ENCODE measurements around the gene ECI2. TPM values are rescaled to one million over a fixed set of nuclear protein-coding genes. Genes with fewer than 3 reads are reported as not detected.

The ECI2 gene
- total RNA-seq, 4 donors from 2014 or later, result 23.9 to 87.9 (median 50.7) TPM

- no peak for TF ChIP-seq POLR2A (IDR thresholded peaks at IDR 0.05)
- TF ChIP-seq CTCF (IDR thresholded peaks at IDR 0.05), result no peak
Measured at GRCh38 chr6:4129446-4129845, 5.9 kb downstream of the ECI2 start.

GRCh38 chr6:4128748-4129147, 6.6 kb downstream of the ECI2 start:
- no peak overlapping the region for H3K27ac ChIP-seq
- no peak for TF ChIP-seq POLR2A (IDR thresholded peaks at IDR 0.05)
- TF ChIP-seq CTCF (IDR thresholded peaks at IDR 0.05), result no peak
- no peak overlapping the region for H3K4me3 ChIP-seq
- peaks cover 0 to 4% (median 0%) of the 10 kb centered on the region in 4 donors for H3K4me1 ChIP-seq
- peaks cover 0 to 84% (median 6%) of the 10 kb centered on the region in 3 donors for H3K36me3 ChIP-seq
- DNase-seq, result no peak
- H3K27me3 ChIP-seq, result no peaks in the 10 kb centered on the region
- H3K9me3 ChIP-seq, result no peaks in the 10 kb centered on the region

More at GRCh38 chr6:4129446-4129845, 5.9 kb downstream of the ECI2 start:
- H3K4me1 ChIP-seq, result peaks cover 0 to 10% (median 3%) of the 10 kb centered on the region in 4 donors
- no peaks in the 10 kb centered on the region for H3K27me3 ChIP-seq
- peaks cover 0 to 77% (median 6%) of the 10 kb centered on the region in 3 donors for H3K36me3 ChIP-seq
- H3K9me3 ChIP-seq, result no peaks in the 10 kb centered on the region
- no peak overlapping the region for H3K4me3 ChIP-seq
- no peak overlapping the region for H3K27ac ChIP-seq
- no peak for DNase-seq

- peaks cover 0 to 91% (median 6%) of the 10 kb centered on the region in 3 donors for H3K36me3 ChIP-seq
- TF ChIP-seq POLR2A (IDR thresholded peaks at IDR 0.05) (no peak), CTCF (IDR thresholded peaks at IDR 0.05) (no peak)
- no peak overlapping the region for H3K27ac ChIP-seq
- DNase-seq, result no peak
- H3K4me1 ChIP-seq, result no peaks in the 10 kb centered on the region
- H3K9me3 ChIP-seq, result no peaks in the 10 kb centered on the region
- H3K4me3 ChIP-seq, result no peak overlapping the region
- no peaks in the 10 kb centered on the region for H3K27me3 ChIP-seq
Measured at GRCh38 chr6:4128072-4128471, 7.3 kb downstream of the ECI2 start.

- H3K9me3 ChIP-seq, result no peaks in the 10 kb centered on the region
- no peaks in the 10 kb centered on the region for H3K27me3 ChIP-seq
- no peak for DNase-seq
- H3K4me1 ChIP-seq, result no peaks in the 10 kb centered on the region
- H3K36me3 ChIP-seq, result peaks cover 2 to 95% (median 6%) of the 10 kb centered on the region in 3 donors
- TF ChIP-seq CTCF (IDR thresholded peaks at IDR 0.05), result peak in 1 of 6 experiments; percentile 11
- no peak for TF ChIP-seq POLR2A (IDR thresholded peaks at IDR 0.05)
- no peak overlapping the region for H3K27ac ChIP-seq
- H3K4me3 ChIP-seq, result no peak overlapping the region
Measured at GRCh38 chr6:4125933-4126864, 9.2 kb downstream of the ECI2 start.

- Histone ChIP-seq H3K36me3 (peaks cover 2 to 96% (median 11%) of the 10 kb centered on the region in 3 donors), H3K4me3 (no peak overlapping the region), H3K27me3 (no peaks in the 10 kb centered on the region), H3K4me1 (no peaks in the 10 kb centered on the region), H3K27ac (no peak overlapping the region), H3K9me3 (no peaks in the 10 kb centered on the region)
- no peak for DNase-seq
- TF ChIP-seq CTCF (IDR thresholded peaks at IDR 0.05) (no peak), POLR2A (IDR thresholded peaks at IDR 0.05) (no peak)
Measured at GRCh38 chr6:4125500-4125899, 9.9 kb downstream of the ECI2 start.

Measured in Peyer's patch (tissue), 4 donors.